Stimulated activated CD8-positive, alpha-beta memory T cell treated with anti-CD3 and anti-CD28 coated beads, Interleukin-2, amount 100 ng/mL, for 1 hour (primary cell): ENCODE results near the gene VAV1.
"Not testable (repeated sequence)": the region's sequence is repeated elsewhere in the genome, so short reads cannot be mapped to it uniquely, and the experiment has no call there.

Experiments used
- DNase-seq, 2 donors: peaks; one replicate each; pipeline ENCODE4 v3.0.0-alpha.2; 2020; ENCODE audit warnings: low read depth in 2 of 2

VAV1 gene

DNA sequence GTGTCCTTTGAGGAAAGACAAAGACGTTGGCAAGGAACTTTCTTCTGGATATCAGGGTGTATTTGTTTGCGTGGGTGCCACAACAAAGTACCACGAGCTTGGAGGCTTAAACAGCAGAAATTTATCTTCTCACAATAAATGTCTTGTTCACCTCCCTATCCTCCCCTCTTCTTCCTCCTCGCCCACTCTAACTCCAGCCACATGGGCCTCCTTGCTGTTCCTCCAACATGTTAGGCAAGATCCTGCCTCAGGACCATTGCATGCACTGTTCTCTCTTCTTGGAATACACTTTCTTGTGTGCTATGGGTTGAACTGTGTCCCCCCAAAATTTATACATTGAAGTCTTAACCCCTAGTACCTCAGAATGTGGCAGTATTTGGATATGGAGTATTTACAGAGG, 45.7 kb downstream of the VAV1 start:
- DNase-seq, result no peak

DNA sequence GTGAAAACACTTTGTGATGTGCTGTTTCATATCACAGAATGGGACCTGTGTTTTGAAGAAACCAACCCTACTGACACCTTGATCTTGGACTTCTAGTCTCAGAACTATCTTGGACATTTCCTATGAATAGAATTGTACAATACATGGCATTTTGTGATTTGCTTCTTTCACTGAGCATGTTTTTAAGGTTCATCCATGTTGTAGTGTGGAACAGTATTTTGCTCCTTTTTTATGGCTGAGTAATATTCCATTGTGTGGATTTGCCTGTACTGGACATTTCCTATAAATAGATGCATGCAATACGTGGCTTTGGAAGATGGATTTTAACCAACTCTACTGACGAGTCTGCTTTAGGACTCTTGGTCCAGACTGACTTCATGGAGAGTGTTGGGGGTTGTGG, 46.8 kb downstream of the VAV1 start:
- no peak for DNase-seq

DNA sequence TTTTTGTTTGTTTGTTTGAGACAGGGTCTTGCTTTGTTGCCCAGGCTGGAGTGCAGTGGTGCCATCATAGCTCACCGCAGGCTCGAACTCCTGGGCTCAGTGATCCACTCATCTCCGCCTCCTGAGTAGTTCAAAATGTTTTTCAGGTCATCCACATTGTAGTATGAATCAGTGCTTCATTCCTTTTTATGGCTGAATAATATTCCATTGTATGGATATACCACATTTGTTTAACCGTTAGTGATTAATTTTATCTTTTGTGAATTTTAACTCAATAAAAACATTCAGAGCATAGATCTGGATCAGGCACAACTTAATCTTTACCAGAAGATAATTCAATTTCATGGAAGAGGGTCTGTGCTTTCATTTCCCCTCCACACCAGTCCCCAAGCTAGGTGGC, 47.7 kb downstream of the VAV1 start:
- no peak for DNase-seq

DNA sequence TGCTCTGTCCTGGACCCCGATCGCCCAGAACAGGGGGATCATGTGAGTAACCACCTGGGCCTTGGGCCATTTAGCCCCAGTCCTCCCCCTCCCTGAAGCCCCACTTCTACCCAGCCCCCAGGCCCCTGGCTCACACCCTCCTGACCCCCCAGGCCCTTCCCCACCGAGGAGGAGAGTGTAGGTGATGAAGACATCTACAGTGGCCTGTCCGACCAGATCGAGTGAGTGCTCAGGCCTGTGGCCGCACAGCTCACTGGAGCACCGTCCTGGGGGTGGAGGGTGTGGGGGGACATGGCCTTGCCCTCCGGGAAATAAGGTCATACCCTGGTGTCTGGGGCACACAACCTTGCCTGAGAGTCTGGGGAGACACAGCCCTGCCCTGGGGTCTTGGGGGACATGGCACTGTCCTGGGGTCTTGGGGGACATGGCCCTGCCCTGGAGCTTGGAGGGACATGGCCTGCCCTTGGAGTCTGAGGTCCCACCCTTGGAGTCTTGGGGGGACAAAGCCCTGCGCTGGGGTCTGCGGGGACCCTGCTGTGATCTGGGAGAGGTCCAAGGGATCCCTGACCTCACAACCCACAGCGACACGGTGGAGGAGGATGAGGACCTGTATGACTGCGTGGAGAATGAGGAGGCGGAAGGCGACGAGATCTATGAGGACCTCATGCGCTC, 49.3 kb downstream of the VAV1 start:
- DNase-seq, result no peak

DNA sequence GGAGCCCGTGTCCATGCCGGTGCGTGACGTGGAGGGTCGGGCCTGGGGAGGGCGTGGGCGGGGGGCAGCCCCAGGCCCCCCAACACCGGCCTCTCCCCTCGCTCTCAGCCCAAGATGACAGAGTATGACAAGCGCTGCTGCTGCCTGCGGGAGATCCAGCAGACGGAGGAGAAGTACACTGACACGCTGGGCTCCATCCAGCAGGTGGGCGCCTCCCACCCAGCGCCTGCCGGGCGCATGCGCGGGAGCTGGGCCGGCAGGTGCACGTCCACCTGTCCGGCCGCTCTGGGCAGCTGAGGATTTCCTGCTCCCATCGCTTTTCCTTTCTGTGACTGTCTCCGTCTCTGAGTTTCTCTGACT, 49.8 kb downstream of the VAV1 start:
- DNase-seq, result no peak

DNA sequence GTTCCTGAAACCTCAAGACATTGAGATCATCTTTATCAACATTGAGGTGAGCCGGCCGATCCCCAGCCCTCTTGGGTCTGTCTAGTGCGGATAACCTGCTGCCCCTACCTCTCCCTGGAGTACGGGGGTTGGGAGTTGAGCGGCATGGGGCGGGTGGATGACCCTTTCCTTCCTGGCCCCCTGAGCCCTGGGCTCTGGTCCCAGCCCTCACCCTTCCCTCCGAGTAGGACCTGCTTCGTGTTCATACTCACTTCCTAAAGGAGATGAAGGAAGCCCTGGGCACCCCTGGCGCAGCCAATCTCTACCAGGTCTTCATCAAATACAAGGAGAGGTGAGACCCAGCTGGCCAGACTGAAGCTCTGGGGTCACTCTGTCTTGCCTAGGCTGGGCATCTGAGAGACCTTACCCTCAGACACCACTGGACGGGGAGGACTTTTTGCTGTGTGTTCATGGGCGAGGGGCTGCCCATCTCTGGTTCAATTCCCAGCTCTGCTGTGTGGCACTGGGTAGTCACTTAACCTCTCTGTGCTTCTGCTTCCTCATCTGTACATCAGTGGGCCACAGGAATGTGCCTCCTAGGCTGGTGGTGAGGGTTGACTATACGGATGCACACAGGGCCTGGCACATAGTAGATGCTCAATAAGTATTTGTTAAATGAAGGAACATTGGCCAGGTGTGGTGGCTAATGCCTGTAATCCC, 52.7 kb downstream of the VAV1 start:
- no peak for DNase-seq

DNA sequence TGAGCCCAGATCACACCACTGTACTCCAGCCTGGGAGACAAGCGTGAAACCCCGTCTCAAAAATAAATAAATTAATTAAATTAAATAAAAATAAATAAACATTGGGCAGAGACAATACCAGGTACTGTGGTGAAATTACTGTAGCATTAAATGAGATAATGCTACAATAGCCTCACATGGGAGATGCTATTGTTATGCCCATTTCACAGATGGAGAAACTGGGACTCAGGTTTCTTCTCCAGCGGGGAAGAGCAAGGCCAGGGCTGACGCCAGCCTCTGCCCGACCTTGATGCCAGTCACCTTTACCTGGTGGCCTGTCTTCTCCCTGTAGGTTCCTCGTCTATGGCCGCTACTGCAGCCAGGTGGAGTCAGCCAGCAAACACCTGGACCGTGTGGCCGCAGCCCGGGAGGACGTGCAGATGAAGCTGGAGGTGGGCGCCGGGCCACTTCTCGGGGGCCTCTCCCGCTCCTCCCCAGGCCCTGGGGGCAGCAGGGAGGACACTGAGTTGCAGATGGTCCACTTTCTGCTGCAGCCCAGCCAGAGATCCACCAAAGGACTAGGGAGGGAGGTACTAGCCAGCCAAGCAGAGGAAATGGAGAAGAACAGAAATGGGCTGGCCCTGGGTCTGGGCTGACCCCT, 53.9 kb downstream of the VAV1 start:
- DNase-seq, result no peak

DNA sequence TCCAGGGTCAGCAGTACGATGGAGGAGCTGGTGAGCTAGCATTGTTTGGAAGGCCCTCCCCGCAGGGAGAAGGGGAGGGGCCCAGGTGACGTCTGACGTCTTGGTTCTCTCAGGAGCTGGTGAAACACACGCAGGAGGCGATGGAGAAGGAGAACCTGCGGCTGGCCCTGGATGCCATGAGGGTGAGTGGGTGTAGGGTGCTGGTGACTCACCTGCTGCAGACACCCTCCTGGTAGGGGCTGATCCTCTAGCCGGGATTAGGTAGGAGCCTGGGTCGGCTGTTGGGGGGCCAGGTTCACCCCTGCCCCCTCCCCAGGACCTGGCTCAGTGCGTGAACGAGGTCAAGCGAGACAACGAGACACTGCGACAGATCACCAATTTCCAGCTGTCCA, 55.8 kb downstream of the VAV1 start:
- DNase-seq, result no peak

DNA sequence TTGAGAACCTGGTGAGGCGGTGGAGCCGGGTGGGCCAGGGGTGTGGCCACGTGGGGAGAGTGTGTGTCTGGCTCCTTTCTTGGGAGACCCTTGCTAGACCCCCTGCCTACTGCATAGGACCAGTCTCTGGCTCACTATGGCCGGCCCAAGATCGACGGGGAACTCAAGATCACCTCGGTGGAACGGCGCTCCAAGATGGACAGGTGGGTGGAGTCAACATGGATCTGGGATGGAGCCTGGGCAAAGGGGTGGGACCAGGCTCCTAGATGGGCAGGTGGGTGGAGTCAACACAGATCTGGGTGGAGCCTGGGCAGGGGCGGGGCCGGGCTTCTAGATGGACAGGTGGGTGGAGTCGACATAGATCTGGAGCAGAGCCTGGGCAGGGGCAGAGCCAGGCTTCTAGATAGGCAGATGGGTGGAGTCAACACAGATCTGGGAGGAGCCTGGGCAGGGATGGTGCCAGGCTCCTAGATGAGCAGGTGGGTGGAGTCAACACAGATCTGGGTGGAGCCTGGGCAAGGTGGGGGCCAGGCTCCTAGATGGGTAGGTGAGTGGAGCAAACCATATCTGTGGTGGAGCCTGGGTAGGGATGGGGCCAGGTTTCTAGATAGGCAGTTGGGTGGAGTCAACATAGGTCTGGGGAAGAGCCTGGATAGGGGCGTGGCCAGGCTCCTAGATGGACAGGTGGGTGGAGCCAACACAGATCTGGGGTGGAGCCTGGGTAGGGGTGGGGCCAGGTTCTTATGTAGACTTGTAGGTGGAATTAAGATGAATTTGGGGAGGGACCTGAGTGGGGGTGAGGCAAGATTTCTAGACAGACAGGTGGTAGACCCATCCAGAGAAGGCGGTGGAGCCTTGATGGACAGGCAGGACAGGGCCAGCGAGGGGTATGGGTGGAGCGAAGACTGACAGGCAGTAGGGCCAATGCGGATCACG, 56.5 kb downstream of the VAV1 start:
- DNase-seq, result no peak

DNA sequence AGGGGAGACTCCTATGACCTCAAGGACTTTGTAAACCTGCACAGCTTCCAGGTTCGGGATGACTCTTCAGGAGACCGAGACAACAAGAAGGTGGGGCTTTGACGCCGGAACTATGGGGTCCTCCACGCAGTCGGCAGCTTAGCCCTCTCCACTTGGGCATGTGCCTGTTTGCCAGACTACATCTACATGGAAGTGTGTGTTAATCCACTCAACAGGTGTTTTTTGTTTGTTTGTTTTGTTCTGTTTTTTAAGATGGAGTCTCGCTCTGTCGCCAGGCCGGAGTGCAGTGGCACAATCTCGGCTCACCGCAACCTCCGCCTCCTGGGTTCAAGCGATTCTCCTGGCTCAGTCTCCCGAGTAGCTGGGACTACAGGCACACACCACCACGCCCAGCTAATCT, 57.3 kb downstream of the VAV1 start:
- DNase-seq, result not testable (repeated sequence)

DNA sequence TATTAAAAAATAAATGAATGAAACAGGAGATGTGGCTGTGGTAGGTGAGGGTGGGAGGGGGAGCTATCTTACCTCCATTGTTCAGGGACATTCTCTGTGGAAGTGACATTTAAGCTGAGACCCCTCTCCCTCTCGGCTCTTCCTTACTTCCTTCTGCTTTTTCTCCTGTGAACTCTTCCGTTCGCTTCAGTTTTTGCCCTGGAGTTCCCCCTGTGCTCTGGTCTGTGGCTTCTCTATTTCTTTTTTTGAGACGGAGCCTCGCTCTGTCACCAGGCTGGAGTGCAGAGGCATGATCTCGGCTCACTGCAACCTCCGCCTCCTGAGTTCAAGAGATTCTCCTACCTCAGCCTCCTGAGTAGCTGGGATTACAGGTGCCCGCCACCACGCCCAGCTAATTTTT, 58.6 kb downstream of the VAV1 start:
- DNase-seq, result not testable (repeated sequence)

DNA sequence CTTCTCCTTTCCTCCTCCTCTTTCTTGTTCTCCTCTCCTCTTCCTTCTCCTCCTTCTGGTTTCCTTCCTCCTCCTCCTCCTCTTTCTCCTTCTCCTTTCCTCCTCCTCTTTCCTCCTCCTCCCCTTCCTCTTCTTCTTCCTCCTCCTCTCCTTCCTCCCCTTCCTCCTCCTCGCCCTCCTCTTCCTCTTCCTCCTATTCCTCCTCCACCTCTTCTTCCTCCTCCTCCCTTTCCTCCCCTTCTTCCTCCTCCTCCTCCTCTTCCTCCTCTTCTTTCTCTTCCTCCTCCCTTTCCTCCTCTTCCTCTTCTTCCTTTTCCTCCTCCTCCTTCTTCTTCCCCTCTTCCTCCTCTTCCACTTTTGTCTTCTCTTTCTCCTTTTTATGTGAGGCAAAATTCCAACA, 59.9 kb downstream of the VAV1 start:
- no peak for DNase-seq

DNA sequence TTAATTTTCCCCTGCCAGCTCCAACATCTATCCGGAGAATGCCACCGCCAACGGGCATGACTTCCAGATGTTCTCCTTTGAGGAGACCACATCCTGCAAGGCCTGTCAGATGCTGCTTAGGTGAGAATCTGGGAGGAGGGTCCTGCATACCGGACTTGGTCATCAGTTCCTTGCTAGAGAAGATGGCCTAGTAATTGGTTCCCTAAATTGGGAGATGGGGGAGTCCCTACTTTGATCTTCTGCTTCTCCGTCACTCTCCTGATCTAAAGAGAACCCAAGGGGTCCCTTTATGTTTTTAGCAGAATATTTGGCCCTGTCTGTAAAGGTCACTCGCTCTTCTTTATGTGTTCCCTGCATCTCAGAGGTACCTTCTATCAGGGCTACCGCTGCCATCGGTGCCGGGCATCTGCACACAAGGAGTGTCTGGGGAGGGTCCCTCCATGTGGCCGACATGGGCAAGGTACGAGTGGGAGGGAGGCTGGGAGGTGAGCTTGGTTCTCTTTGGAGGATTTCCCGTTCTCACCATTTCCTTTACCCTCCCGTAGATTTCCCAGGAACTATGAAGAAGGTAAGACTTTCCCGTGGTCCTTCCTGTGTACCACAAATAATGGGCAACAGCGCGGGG, 60.8 kb downstream of the VAV1 start:
- DNase-seq, result no peak

DNA sequence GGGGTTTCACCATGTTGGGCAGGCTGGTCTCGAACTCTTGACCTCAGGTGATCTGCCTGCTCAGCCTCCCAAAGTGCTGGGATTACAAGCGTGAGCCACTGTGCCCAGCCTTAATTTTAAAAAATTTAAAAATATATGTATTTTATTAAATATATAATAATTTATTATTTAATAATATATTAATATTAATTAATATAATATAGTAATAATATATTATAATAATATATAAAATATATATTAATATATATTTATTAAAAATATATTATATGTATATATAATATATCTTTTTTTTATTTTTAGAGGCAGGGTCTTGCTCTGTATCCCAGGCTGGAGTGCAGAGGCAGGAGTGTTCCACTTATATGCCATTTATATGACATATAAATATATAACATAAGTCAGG, 61.9 kb downstream of the VAV1 start:
- no peak for DNase-seq

DNA sequence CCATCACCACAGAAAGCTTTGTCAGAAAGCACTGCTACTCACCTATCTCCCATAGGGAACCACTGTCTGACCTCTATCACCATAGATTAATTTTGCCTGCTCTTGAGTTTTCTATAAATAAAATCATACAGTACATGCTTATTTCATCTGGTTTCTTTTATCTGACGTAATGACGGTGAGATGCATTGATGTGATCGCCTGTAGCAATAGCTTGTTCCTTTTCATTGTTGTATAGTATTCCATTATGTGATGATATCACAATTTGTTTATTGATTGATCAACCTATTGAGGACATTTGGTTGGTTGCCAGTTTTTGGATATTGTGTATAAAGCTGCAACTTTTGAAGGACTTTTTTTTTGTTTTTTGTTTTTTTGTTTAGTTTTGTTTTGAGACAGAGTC, 63.0 kb downstream of the VAV1 start:
- no peak for DNase-seq

DNA sequence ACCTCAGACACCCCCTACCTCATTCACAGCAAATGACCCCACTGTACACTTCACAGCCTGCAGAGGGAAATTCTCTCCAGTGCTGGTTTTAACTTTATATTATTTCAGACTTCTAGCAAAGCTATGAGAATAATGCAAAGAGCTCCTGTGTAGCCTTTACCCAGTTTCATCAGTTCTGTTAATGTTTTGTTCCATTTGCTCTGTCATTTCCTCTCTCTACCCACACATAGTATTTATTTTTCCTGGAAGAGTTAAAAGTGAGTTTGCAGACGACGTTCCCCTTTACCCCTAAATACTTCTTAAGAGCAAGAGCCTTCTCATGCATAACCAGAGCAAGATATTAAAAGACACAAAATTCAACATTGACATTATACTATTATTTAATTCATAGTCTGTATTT, 65.0 kb downstream of the VAV1 start:
- DNase-seq, result no peak

DNA sequence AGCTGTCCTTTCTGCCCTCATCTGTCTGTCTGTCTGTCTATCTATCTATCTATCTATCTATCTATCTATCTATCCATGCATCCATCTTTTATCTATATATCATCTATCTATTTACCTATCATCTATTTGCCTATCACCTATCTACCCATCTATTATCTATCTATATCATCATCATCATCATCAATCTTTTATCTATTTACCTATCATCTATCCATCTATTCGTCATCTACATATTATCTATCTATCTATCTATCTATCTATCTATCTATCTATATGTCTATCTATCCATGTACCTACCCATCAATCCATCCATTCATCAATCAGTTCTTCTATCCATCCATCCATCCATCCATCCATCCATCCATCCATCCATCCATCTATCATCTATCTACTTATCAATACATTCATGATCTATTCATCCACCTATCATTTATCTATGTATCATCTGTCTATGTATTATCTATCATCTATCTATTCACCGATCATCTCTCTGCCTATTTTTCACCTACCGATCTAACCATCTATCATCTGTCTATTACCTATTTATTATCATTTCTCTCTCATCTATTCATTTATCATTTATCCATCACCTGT, 65.7 kb downstream of the VAV1 start:
- DNase-seq, result no peak

DNA sequence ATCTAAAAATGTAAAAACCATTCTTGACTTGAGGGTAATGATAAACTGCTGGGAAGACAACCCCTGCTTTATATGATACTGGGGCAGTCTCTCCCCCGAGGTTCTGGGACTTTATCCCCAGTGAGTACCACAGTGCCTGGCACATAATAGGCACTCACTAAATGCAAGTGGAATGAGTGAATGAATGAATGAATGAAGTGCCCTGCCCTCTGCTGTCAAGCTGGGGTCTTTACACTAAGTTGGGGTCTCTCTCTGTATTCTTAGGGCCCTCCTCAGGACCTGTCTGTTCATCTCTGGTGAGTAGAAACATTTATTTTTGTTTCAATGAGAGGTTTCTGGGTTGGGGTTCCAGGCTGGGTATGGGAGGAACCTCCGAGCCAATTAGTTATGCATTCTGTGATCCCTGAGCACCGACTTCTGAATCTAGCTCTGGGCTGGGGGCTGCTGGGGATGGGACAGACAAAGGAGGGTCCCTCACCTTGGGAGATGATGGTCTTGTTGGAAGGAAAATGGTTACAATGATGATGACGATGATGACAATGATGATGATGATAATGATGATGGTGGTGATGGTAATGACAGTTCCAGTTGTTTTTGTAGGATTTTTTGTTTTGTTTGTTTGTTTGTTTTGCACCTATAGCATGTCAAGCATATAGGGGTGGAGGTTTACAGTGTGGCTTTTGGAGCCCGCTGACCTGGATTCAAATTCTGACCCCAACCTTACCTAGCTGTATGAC, 70.5 kb downstream of the VAV1 start:
- DNase-seq, result no peak

DNA sequence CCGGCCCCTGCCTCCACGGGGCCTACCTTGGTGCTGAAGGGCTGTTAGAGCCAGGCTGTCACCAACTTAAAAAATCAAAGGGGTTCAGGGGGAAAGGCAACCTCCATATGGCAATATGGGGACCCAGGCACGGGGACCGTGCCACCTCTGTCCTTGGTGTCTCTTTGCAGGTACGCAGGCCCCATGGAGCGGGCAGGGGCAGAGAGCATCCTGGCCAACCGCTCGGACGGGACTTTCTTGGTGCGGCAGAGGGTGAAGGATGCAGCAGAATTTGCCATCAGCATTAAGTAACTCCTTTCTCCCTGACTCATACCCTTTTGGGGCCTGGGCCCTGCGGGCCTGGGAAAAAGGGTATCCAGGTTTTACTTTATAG, 75.3 kb downstream of the VAV1 start:
- no peak for DNase-seq

DNA sequence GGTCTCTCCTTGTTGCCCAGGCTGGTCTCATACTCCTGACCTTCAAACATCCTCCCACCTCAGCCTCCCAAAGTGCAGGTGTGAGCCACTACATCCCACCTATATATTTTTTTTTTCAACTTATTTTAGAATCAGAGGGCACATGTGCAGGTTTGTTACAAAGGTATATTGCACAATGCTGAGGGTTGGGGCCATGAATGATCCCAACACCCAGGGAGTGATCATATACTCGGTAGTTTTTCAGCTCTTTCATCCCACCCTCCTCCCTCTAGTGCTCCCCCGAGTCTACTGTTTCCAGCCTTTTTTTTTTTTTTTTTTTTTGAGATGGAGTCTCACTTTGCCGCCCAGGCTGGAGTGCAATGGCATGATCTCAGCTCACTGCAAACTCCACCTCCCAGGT, 76.5 kb downstream of the VAV1 start:
- DNase-seq, result no peak

DNA sequence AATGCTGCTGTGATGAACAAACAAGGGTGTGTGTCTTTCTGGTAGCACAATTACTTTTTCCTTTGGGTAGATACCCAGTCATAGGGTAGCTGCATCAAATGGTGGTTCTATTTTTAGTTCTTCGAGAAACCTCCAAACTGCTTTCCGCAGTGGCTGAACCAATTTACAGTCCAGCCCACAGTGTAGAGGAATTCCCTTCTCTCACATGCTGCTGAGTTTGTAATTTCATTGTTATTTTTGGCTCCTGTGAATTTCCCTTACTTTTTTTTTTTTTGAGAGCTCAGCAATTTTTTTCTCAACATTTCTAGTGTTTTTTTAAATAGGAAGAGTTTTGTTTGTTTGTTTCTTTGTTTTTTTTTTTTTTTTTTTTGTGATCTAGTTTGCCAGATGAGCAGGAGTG, 77.4 kb downstream of the VAV1 start:
- DNase-seq, result no peak
